Right kidney (tissue), 1 donor: ENCODE results near the gene ARIH2.
A peak's percentile ranks its signal among the peaks of the same experiment; 100 is the strongest.

ENCODE experiments used
- DNase-seq: peaks from one replicate; pipeline ENCODE4 v3.0.0-alpha.2; 2016

ARIH2 gene

GRCh38 chr3:48970586-48970985 is 51.9 kb downstream of the ARIH2 start:
- DNase-seq: no peak

GRCh38 chr3:48974076-48974864 is 55.6 kb downstream of the ARIH2 start:
- DNase-seq: no peak

DNA sequence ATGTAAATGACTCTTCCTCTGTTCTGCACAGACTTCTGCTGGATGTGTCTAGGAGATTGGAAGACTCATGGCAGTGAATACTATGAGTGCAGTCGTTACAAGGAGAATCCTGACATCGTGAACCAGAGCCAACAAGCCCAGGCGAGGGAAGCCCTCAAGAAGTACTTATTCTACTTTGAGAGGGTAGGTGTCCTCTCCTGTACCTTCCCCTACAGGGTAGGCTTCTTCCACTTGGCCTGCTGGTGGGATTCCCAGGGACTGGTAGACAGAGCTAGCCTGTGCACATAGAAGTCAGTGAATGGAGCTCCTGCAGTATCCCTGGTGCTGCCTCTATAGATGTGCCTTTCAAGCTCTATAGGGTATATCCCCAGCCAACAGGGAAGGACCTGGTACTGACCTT is 60.8 kb downstream of the ARIH2 start:
- DNase-seq: no peak

GRCh38 chr3:48980295-48980694 is 61.7 kb downstream of the ARIH2 start:
- no peak for DNase-seq

GRCh38 chr3:48982016-48982415 is 63.4 kb downstream of the ARIH2 start:
- DNase-seq: no peak

DNA sequence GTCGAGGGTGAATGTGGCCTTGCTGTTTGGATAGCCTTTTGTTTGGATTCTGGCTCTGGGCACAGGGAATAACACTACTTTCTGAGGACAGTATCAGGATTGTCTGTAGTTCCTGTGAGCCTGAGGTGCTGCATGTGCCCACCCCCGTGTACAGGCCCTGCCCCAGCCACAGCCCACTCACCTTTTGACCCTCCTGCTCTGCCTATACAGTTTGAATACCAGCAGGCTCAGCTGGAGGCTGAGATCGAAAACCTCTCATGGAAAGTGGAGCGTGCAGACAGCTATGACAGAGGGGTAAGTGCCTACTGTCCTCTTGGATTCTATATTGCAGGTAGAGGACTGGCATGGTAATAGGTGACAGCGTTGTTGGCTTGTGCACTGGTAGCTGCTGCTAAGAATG is 64.0 kb downstream of the ARIH2 start:
- DNase-seq: no peak

GRCh38 chr3:48983096-48983495 is 64.5 kb downstream of the ARIH2 start:
- DNase-seq: no peak

GRCh38 chr3:48984663-48985062 is 66.0 kb downstream of the ARIH2 start:
- no peak for DNase-seq

- no peak for DNase-seq
Measured at GRCh38 chr3:48985831-48986376, 67.3 kb downstream of the ARIH2 start.

DNA sequence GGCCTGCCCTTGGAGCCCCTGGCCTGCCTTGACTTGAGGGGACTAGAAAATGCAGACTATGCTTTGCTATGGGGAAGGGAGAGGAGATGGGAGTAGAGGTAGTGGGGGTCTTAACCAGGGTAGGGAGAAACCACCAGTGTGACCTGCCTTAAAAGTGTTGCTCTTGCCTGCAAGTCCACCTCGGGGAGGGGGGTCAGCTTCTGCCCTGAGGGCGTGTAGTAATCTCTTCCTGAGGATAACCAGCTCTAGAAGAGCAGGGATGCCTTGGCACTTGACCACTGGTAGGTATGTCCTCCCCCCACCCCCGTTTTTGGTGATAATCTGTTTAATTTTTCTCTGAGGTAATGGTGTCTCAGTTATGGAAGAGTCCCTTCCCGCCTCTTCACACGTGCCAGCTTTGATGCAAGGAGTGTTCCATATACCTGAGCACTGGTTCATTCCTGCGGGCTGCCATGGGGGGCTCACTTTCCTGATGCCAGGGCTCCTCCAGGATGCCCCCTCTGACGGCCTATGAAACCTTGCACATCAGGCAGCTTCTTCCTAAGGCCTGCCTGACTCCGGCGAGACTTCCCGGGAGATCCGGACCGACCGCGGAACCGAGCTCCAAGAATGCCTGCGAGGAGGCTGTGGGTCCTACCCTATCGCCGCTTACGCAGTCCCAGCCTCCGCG is 70.6 kb downstream of the ARIH2 start:
- DNase-seq: no peak

DNA sequence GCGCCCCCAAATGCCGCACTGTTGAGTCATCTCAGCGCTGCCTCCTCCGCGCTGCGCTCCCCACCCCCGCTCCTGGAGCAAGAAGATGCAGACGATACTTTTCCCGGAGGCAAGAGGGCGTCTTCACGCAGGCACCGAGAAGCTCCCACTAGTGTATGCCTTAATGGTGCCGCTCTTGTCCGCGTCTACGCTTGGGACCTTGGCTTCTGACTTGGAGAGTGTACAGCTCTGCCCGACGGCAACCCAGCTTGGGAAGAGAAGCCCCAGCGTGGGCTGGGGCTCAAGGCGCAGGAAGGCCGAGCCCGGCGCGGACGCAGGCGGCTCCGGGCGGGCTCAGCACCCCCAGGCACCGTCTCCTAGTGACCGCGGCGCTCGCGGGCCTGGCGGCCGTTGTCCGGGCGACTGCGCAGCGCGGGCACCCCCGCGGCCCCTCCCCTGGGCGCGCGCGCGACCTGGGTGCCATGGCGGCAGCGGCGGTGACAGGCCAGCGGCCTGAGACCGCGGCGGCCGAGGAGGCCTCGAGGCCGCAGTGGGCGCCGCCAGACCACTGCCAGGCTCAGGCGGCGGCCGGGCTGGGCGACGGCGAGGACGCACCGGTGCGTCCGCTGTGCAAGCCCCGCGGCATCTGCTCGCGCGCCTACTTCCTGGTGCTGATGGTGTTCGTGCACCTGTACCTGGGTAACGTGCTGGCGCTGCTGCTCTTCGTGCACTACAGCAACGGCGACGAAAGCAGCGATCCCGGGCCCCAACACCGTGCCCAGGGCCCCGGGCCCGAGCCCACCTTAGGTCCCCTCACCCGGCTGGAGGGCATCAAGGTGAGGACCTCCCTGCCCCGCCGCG is 71.4 kb downstream of the ARIH2 start, which contains the start of gene P4HTM:
Gene P4HTM (plus strand): TSS at position 446 of the 840 bp plus-strand sequence. CDS start 16 bp downstream, at position 462.
- peak; percentile 92 for DNase-seq

GRCh38 chr3:48990636-48991469 is 72.2 kb downstream of the ARIH2 start:
- DNase-seq: peak; percentile 79

- no peak for DNase-seq
Measured at GRCh38 chr3:48991851-48992545, 73.4 kb downstream of the ARIH2 start.

DNA sequence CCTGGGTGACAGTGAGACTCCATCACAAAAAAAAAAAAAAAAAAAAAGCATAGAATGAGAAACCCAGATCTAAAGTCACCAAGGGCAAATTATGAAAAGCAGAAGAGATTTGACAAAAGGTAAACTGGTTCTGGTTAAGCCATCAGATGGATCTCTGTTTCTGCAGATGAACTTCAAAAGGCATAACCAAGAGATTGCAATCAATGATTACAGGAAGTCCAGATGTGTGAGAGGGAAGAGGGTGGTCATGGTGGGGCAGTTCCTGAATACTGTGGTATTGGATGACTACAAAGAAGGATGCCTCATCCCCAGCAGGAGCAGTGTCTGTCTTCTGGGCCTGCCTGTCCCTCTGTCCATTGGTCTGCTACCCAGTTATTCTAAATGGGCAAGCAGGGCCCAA is 75.2 kb downstream of the ARIH2 start:
- no peak for DNase-seq

GRCh38 chr3:48996640-48997039 is 78.0 kb downstream of the ARIH2 start:
- DNase-seq: no peak

DNA sequence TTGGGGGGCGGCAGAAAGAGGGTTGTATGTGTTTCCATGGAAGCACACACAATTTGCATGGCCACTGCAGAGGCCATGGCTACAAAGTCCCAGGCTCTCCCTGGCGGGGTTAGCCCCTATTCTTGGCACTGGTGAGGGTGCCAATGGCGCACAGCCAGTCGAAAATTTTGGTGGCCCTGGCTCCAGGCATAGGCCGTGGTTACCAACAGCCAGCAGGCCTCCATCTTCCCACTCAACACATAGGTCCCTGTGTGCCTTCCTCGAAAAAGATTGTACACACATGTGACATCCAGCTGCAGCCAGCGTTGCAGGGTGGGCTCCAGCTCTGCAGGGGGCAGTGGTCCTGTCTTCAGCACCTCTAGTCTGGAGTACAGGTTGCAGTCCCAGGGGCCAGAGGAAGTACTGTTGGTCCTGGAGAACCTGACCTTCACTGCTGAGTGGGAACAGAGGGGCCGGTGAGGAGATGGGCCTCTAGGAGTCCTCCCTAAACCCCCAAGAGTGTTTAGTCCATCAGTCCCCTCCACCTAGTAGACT is 78.5 kb downstream of the ARIH2 start:
- no peak for DNase-seq

DNA sequence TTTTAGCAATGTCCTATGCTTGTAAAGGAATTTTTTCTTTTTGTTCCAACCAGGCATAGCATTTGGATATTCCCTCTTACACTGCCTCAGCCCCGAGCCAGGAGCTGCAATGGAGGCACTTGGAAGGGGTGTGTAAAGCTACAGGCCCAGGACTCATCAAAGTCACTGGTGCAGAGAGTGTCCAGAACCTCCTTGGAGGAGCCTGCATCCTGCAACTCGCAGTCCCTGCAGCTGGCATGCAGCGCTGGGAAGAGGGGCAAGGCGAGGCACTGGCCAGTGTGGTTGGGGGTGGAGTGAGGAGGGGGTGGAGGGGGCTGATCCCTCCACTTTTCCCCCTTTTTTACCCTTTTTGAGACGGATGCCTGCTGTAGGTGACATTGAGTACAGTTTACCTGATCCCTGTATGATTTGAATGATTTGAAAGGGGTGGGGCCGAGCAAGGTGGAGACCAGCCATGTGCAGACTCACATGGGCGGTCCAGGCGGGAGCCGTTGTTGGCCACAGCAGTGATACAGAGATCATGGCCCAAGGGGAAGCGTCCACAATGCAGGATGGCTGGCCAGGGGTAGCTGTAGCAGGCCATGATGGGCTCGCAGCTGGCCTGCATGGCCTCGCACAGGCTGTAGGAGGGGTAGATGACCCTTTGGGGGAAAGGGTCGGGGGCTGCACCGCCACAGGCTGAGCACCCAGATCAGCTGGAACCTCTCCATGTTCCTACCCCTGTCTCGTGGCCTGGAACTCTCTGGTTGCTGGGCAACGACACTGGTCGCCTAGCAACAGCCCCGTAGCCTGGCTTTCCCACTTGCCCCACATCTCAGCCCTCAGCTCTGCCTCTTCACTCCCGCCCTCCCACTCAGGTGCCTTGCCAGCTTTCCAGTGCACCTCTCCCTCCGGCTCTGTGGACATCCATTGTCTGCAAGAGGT is 79.3 kb downstream of the ARIH2 start:
- no peak for DNase-seq

DNA sequence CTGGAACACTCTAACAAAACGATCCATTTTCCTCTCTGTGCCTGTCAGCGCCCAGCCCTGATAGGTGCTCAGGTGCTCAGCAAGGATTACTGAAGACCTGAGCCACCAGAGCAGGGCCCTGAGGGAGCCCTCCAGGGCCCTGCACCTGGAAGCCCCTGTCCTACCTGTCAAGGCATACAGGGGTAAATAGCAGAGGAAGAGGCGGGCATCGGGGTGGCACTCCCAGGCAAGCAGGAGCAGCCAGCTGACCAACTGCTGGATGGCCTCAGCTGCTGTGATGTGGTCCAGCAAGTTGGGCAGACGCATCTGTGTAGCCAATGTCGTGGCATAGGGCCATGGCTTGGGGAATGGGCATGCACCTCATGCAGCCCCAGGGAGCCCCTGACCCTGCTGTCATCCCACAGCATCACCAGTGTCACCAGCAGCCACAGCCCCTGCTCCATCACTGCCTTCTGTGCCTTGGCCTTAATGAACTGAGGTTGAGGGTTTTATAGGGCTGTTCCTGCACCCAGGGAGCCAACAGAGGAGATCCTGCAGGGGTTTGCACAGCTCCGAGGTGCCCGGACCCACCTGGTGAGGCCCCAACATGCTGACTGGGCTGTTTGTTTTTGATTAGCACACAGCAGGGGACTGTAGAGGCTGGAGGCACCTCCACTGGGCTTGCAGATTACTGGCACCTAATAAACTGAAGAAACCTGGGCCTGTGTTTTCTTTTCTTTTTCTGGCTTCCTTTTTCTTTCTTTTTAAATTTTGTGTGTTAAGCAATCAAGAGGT is 80.6 kb downstream of the ARIH2 start:
- DNase-seq: no peak

DNA sequence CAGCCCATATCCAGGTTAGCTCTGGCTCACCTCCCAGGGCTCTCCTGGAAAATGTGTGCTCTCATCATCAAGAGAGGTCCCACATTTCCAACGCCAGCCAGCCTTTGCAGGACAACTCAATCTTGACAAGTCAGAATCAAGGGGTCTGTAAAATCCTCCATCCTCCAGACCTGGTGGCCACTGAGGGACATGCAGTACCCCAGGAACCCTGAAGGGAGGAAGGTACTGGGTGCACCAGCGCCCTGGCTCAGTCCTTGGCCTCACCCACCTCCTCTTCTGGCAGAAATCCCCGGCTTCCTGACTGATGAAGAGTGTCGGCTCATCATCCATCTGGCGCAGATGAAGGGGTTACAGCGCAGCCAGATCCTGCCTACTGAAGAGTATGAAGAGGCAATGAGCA is 82.5 kb downstream of the ARIH2 start:
- DNase-seq: no peak
